RPMI8226 (cell line): ENCODE data around the gene FBXW11.
"Not testable (repeated sequence)": the region's sequence is repeated elsewhere in the genome, so short reads cannot be mapped to it uniquely, and the experiment has no call there.

Experiments used
- DNase-seq: peaks from one replicate; pipeline ENCODE4 v3.0.0-alpha.2; 2015

FBXW11 gene

GRCh38 chr5:172006321-172007174, at the start of gene FBXW11:
Gene FBXW11, minus strand, starts transcription at chr5:172006638. Its CDS starts 136 bp downstream, at chr5:172006502.
- DNase-seq, result peak; percentile 99

GRCh38 chr5:172055996-172056395, 49.6 kb upstream of the FBXW11 start:
- no peak for DNase-seq

GRCh38 chr5:172055421-172055820, 49.0 kb upstream of the FBXW11 start:
- DNase-seq, result no peak

- no peak for DNase-seq
These were observed 48.2 kb upstream of the FBXW11 start for GRCh38 chr5:172054611-172055153.

GRCh38 chr5:172052450-172053236, 46.2 kb upstream of the FBXW11 start:
- DNase-seq, result no peak

- DNase-seq, result no peak
These were observed 45.4 kb upstream of the FBXW11 start for GRCh38 chr5:172051643-172052339.

- DNase-seq, result no peak
These were observed 43.6 kb upstream of the FBXW11 start for GRCh38 chr5:172050080-172050479.

GRCh38 chr5:172049226-172049796, 42.9 kb upstream of the FBXW11 start:
- DNase-seq, result no peak

GRCh38 chr5:172048539-172049101, 42.2 kb upstream of the FBXW11 start:
- no peak for DNase-seq

GRCh38 chr5:172048170-172048422, 41.7 kb upstream of the FBXW11 start:
- no peak for DNase-seq

GRCh38 chr5:172046593-172046992, 40.2 kb upstream of the FBXW11 start:
- DNase-seq, result no peak

GRCh38 chr5:172045315-172045632, 38.8 kb upstream of the FBXW11 start:
- DNase-seq, result no peak

- DNase-seq, result no peak
These were observed 38.3 kb upstream of the FBXW11 start for GRCh38 chr5:172044631-172045314.

- no peak for DNase-seq
These were observed 37.4 kb upstream of the FBXW11 start for GRCh38 chr5:172043865-172044264.

- no peak for DNase-seq
These were observed 35.7 kb upstream of the FBXW11 start for GRCh38 chr5:172042183-172042582.

GRCh38 chr5:172038167-172038566, 31.7 kb upstream of the FBXW11 start:
- no peak for DNase-seq

GRCh38 chr5:172035049-172035448, 28.6 kb upstream of the FBXW11 start:
- DNase-seq, result peak; percentile 13

- DNase-seq, result no peak
These were observed 25.5 kb upstream of the FBXW11 start for GRCh38 chr5:172031894-172032461.

GRCh38 chr5:172029876-172030275, 23.4 kb upstream of the FBXW11 start:
- DNase-seq, result no peak

GRCh38 chr5:172028167-172028566, 21.7 kb upstream of the FBXW11 start:
- DNase-seq, result no peak

- not testable (repeated sequence) for DNase-seq
These were observed 13.8 kb upstream of the FBXW11 start for GRCh38 chr5:172020110-172020786.
